Measurements from ENCODE around the gene SERPINB6.

DNA sequence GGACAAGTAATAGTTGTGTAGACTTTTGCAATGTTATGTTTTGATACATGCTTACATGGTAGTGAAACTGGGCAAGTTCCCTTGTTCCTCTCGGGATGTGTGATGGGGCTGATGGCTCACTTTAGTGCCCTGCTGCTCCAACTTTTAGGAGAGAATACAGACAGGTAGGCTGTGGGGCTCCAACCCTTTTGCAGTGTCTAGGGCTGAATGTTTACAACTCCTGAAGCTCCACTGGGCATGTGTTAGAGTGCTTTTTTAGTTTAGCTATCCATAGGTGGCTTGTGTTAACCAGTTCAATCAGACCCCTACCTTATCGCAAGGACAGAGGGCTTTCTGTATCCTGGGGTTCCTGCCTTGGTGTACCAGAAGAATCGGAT is 33.8 kb downstream of the SERPINB6 start:
- no peak for TF ChIP-seq TAF1 (conservative IDR thresholded peaks at IDR 0.05)
- TF ChIP-seq CTCF (IDR thresholded peaks at IDR 0.05; ENCODE audit: low read depth, low read length, missing input control): no peak
- no peak for TF ChIP-seq RXRA (IDR thresholded peaks at IDR 0.05)
- TF ChIP-seq, protein P1, sequence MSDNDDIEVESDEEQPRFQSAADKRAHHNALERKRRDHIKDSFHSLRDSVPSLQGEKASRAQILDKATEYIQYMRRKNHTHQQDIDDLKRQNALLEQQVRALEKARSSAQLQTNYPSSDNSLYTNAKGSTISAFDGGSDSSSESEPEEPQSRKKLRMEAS (IDR thresholded peaks at IDR 0.05): no peak
- TF ChIP-seq EGR1 (IDR thresholded peaks at IDR 0.05; ENCODE audit: low read depth in 2 of 2): no peak
- no peak for TF ChIP-seq FOXA2 (IDR thresholded peaks at IDR 0.05)
